Erythroblast (primary cell): Measurements from ENCODE around the gene POM121C.
"Not testable (repeated sequence)": the region's sequence is repeated elsewhere in the genome, so short reads cannot be mapped to it uniquely, and the experiment has no call there.

ENCODE experiments used
- DNase-seq, 2 experiments: peaks; one replicate each; lab custom pipeline; 2025; lab: John Stamatoyannopoulos, UW

POM121C gene

GRCh38 chr7:75398771-75399700 lies 87.1 kb downstream of the POM121C start:
- not testable (repeated sequence) for DNase-seq

- DNase-seq, result not testable (repeated sequence)
Observed at GRCh38 chr7:75397865-75398264, 88.2 kb downstream of the POM121C start.

DNA sequence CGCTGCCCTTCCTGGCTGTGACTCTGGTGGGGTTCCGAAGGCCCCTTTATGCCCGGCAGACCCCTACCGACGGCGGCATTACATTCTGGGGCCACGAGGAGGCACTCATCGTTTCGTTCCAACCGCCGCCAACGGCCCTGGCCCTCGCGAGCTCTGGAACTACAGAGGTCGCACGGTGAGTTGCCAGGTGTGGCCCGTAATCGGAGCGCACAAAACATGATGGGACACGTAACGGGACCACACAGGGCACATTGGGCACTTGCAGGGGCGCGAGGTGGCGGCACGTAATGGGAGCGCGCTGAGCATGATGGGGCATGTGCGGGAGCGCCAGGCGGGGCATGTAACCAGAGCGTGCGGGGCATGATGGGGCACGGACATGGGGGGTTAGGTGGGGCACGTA lies 90.8 kb downstream of the POM121C start, which contains the start of gene TRIM73:
Gene TRIM73, plus strand, starts transcription at position 301 of the 400 bp plus-strand sequence. CDS start 3,305 bp downstream, outside the sequence.
- not testable (repeated sequence) for DNase-seq

DNA sequence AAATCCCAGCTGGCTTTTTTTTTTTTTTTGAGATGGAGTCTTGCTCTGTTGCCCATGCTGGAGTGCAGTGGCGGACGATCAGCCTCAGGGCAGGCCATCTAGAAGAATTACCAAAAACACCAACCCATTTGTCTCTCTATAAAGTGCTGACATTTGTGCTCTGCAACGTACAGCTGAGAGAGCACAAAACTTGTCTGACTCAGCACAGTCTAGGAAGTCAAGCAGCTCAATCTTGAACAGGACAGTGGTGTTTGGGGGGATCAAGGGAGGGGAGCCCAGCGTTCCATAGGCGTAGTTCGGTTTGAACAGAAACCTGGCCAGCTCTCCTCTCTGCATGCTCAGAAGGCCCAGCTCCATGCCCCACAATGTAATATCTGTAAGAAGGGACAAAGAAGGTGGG lies 92.9 kb downstream of the POM121C start:
- not testable (repeated sequence) for DNase-seq

GRCh38 chr7:75374519-75375317 lies 111.4 kb downstream of the POM121C start:
- not testable (repeated sequence) for DNase-seq

GRCh38 chr7:75374144-75374518 lies 112.0 kb downstream of the POM121C start:
- DNase-seq, result not testable (repeated sequence)

GRCh38 chr7:75367313-75367712 lies 118.8 kb downstream of the POM121C start:
- DNase-seq, result not testable (repeated sequence)
